Liver (tissue), 3 donors: ENCODE data around the gene VEGFA.

Experiments used
- ATF3 ChIP-seq: IDR thresholded peaks from 2 replicates; pipeline ENCODE4 v1.6.1; 2016; ENCODE audit warnings: antibody characterized with exemption
- CTCF ChIP-seq: fragments of 150-350 bp; IDR thresholded peaks from 2 replicates; pipeline ENCODE4 v1.5.1; 2017; ENCODE audit warnings: improper control_type of control experiment, low read depth, low read length; ENCODE audit not compliant: missing input control
- EGR1 ChIP-seq, 2 donors: IDR thresholded peaks; 2 replicates each; pipeline ENCODE4 v1.6.1; 2016 to 2018; ENCODE audit warnings: antibody characterized with exemption in 2 of 2, low read depth in 2 of 2
- FOXA1 ChIP-seq: IDR thresholded peaks from 2 replicates; pipeline ENCODE4 v1.6.1; 2016; ENCODE audit warnings: antibody characterized with exemption
- GABPA ChIP-seq, 2 donors: IDR thresholded peaks in 1 of 2; conservative IDR thresholded peaks in 1 of 2; 2 replicates each; pipeline ENCODE4 v1.6.1; 2016; ENCODE audit warnings: antibody characterized with exemption in 2 of 2, mild to moderate bottlenecking in 1 of 2, moderate library complexity in 1 of 2
- HNF4A ChIP-seq, 2 donors: conservative IDR thresholded peaks; 2 replicates each; pipeline ENCODE4 v1.6.1; 2016; ENCODE audit warnings: antibody characterized with exemption in 2 of 2, mild to moderate bottlenecking in 2 of 2
- HNF4G ChIP-seq: IDR thresholded peaks from 2 replicates; pipeline ENCODE4 v1.6.1; 2016; ENCODE audit warnings: antibody characterized with exemption
- JUND ChIP-seq, 2 donors: IDR thresholded peaks; 2 replicates each; pipeline ENCODE4 v1.6.1; 2016; ENCODE audit warnings: antibody characterized with exemption in 2 of 2
- MAX ChIP-seq: IDR thresholded peaks from 2 replicates; pipeline ENCODE4 v1.6.1; 2016; ENCODE audit warnings: antibody characterized with exemption
- RAD21 ChIP-seq, 2 donors: IDR thresholded peaks; 2 replicates each; pipeline ENCODE4 v1.6.1; 2016; ENCODE audit warnings: antibody characterized with exemption in 2 of 2, mild to moderate bottlenecking in 2 of 2
- REST ChIP-seq: IDR thresholded peaks from 2 replicates; pipeline ENCODE4 v1.6.1; 2016; ENCODE audit warnings: antibody characterized with exemption, mild to moderate bottlenecking
- TAF1 ChIP-seq: conservative IDR thresholded peaks from 2 replicates; pipeline ENCODE4 v1.6.1; 2016; ENCODE audit warnings: antibody characterized with exemption, mild to moderate bottlenecking
- YY1 ChIP-seq: IDR thresholded peaks from 2 replicates; pipeline ENCODE4 v1.6.1; 2016; ENCODE audit warnings: antibody characterized with exemption, mild to moderate bottlenecking
- ZBTB33 ChIP-seq: IDR thresholded peaks from 2 replicates; pipeline ENCODE4 v1.6.1; 2016; ENCODE audit warnings: antibody characterized with exemption
- donor health status: healthy.
- donor health status: healthy.

GRCh38 chr6:43825187-43826115, 55.4 kb downstream of the VEGFA start:
- TF ChIP-seq CTCF, result no peak
- TF ChIP-seq EGR1 (IDR thresholded peaks at IDR 0.05; ENCODE audit: low read depth in 2 of 2), result no peak
- no peak for TF ChIP-seq ATF3
- no peak for TF ChIP-seq TAF1
- no peak for TF ChIP-seq YY1
- no peak for TF ChIP-seq REST
- TF ChIP-seq FOXA1, result no peak
- no peak for TF ChIP-seq MAX
- TF ChIP-seq ZBTB33, result no peak
- no peak for TF ChIP-seq HNF4G
- TF ChIP-seq JUND (IDR thresholded peaks at IDR 0.05), result no peak
- TF ChIP-seq HNF4A (conservative IDR thresholded peaks at IDR 0.05), result no peak
- TF ChIP-seq RAD21 (IDR thresholded peaks at IDR 0.05), result no peak
- TF ChIP-seq GABPA (IDR thresholded peaks at IDR 0.05 in 1 of 2, conservative IDR thresholded peaks at IDR 0.05 in 1 of 2), result no peak
